ENCODE data around the gene SHF. TPM values are rescaled to one million over a fixed set of nuclear protein-coding genes. Genes with fewer than 3 reads are reported as not detected.

The SHF gene
- total RNA-seq, 1 experiment from 2014 or later: 2.0 TPM

DNA sequence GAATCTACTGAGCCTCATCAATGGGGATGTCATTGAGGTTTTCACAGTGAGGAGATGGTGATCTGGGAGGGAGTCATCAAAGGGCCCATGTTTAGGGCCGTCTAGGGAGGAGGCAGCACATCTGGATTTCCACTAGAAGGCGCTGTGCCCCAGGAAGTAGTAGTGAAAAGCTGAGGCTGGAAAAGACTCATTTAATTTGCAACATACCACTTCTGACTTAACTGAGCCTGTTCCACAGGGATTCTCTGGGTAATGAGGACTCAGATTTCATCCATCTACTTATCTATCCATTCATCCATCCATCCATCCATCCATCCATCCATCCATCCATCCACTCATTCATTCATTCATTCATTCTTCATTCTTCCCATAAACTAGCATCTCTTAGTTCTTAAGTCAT is 17.4 kb upstream of the SHF start:
- Histone ChIP-seq H3K36me3 (no peaks in the 10 kb centered on the region), H3K4me1 (replicated peaks) (no peaks in the 10 kb centered on the region), H3K27me3 (replicated peaks) (no peaks in the 10 kb centered on the region; the same call in 1 of the 2 replicates), H3K9me3 (replicated peaks) (no peaks in the 10 kb centered on the region), H3K4me3 (no peak overlapping the region), H3K27ac (no peak overlapping the region)
- DNase-seq (ENCODE audit: low read depth in 1 of 2, low spot score in 2 of 2): peak in 1 of 2 experiments; percentile 26

- Histone ChIP-seq H3K27ac (no peak overlapping the region), H3K9me3 (replicated peaks) (no peaks in the 10 kb centered on the region), H3K36me3 (no peaks in the 10 kb centered on the region), H3K4me3 (no peak overlapping the region), H3K4me1 (replicated peaks) (no peaks in the 10 kb centered on the region), H3K27me3 (replicated peaks) (no peaks in the 10 kb centered on the region; the same call in 1 of the 2 replicates)
- no peak for DNase-seq (ENCODE audit: low read depth in 1 of 2, low spot score in 2 of 2)
Observed at GRCh38 chr15:45203182-45203581, 15.4 kb upstream of the SHF start.

GRCh38 chr15:45201869-45202268 is 14.1 kb upstream of the SHF start:
- Histone ChIP-seq H3K27me3 (replicated peaks) (no peaks in the 10 kb centered on the region; the same call in 1 of the 2 replicates), H3K9me3 (replicated peaks) (no peaks in the 10 kb centered on the region), H3K27ac (no peak overlapping the region), H3K36me3 (no peaks in the 10 kb centered on the region), H3K4me3 (no peak overlapping the region), H3K4me1 (replicated peaks) (no peaks in the 10 kb centered on the region)
- no peak for DNase-seq (ENCODE audit: low read depth in 1 of 2, low spot score in 2 of 2)

DNA sequence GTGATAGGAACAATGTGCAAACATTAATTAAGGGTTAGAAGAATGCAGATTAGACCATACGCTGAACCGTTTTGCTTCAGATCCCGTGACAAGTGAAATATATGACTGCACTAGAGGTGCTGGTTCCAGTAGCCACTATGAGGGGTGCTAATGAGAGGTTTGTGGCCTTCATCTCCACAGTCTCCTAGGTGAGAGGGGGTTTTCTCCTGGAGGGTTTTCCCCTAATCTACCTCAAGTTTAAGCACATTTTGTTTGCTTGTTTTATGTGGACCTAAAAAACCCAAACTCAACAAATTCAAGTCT is 13.7 kb upstream of the SHF start:
- DNase-seq (ENCODE audit: low read depth in 1 of 2, low spot score in 2 of 2): no peak
- Histone ChIP-seq H3K4me1 (replicated peaks) (no peaks in the 10 kb centered on the region), H3K36me3 (no peaks in the 10 kb centered on the region), H3K27me3 (replicated peaks) (no peaks in the 10 kb centered on the region; the same call in 1 of the 2 replicates), H3K4me3 (peak overlapping the region; percentile 61; the same call in 1 of the 2 replicates), H3K27ac (no peak overlapping the region), H3K9me3 (replicated peaks) (no peaks in the 10 kb centered on the region)

GRCh38 chr15:45200799-45201556 is 13.2 kb upstream of the SHF start:
- no peaks in the 10 kb centered on the region for H3K36me3 ChIP-seq
- H3K27me3 ChIP-seq (replicated peaks): no peaks in the 10 kb centered on the region; the same call in 1 of the 2 replicates
- peak; percentile 86 to 93 for DNase-seq (ENCODE audit: low read depth in 1 of 2, low spot score in 2 of 2)
- no peaks in the 10 kb centered on the region for H3K4me1 ChIP-seq (replicated peaks)
- peak overlapping the region; percentile 75 for H3K27ac ChIP-seq
- H3K9me3 ChIP-seq (replicated peaks): no peaks in the 10 kb centered on the region
- H3K4me3 ChIP-seq: peak overlapping the region; percentile 61

GRCh38 chr15:45200001-45200798 is 12.4 kb upstream of the SHF start:
- no peaks in the 10 kb centered on the region for H3K27me3 ChIP-seq (replicated peaks)
- no peaks in the 10 kb centered on the region for H3K9me3 ChIP-seq (replicated peaks)
- DNase-seq (ENCODE audit: low read depth in 1 of 2, low spot score in 2 of 2): peak; percentile 91 to 97
- H3K4me1 ChIP-seq (replicated peaks): no peaks in the 10 kb centered on the region
- H3K4me3 ChIP-seq: peak overlapping the region; percentile 61
- peak overlapping the region; percentile 75 for H3K27ac ChIP-seq
- H3K36me3 ChIP-seq: no peaks in the 10 kb centered on the region

DNA sequence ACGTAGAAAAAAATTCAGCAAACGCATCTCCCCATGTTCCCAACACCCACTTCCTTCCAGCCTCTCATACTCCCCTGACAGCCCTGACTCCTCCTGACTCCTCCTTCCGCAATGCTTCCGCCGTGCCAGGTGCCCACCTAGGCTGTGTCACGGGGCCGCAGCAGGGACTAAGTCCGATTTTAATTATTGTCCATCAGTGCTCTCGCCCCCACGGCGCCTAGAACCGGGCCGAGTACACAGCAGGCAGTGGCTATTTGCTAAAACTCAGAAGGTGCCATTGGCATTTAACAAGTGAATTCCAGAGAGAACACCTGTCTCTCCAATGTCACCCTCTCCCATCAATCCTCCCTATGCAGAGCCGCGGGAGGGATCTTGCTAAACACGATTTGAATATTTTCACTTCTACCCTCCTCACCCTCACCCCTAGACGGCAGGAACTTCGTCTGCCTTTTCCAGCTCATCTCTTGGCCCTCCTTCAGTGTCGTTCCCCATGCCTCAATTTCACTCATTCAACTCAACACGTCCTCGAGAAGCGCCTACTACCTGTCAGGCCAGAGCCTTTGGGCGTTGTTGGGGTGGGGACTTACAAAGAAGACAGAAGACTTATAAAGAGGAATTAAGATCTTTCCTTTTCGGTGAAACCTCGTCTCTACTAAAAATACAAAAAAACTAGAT is 11.5 kb upstream of the SHF start:
- Histone ChIP-seq H3K27ac (no peak overlapping the region), H3K27me3 (replicated peaks) (no peaks in the 10 kb centered on the region), H3K4me3 (peak overlapping the region; percentile 61), H3K36me3 (no peaks in the 10 kb centered on the region), H3K4me1 (replicated peaks) (no peaks in the 10 kb centered on the region), H3K9me3 (replicated peaks) (no peaks in the 10 kb centered on the region)
- DNase-seq (ENCODE audit: low read depth in 1 of 2, low spot score in 2 of 2): peak in 1 of 2 experiments; percentile 45

DNA sequence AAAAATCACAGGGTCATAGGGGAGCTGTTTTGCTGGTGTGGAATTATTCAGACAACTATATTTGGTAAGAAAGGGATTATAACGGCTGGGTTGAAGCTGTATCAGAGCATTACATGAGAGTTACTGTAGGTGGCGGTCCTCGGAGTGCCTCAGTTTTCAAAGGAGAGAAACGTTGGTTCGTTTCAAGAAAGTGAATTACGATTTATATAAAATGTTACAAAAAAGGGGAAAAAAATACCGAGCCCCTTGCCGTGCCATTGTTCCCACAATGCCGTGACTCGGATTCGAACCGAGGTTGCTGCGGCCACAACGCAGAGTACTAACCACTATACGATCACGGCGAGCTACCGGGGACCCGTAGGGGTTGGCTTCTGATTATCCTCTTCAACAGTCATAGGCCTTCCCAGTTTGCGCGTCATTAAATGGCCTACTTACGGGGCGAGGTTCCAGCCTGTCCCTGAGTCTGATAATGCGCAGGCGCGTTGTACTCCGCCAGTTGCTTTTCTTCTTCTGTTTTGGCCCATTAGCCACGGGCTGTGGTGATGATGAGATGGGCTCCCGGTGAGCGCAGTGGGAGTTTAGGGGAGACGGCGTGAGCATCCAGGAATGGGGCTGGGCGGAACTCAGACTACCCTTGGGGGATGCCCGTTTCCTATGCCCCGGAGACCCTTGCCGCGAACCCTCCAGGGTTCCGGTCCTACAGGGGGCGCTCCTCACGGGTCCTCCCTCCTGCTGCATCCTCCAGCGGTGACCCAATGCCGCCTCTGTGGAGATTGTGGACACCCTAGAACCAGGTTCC is 10.8 kb upstream of the SHF start:
- DNase-seq (ENCODE audit: low read depth in 1 of 2, low spot score in 2 of 2): peak; percentile 88 to 99
- H3K36me3 ChIP-seq: no peaks in the 10 kb centered on the region

GRCh38 chr15:45197512-45197911 is 9.7 kb upstream of the SHF start:
- H3K4me3 ChIP-seq: no peak overlapping the region

More for the DNA sequence above, 10.8 kb upstream of the SHF start:
- H3K27ac ChIP-seq: peak overlapping the region; percentile 56
- no peaks in the 10 kb centered on the region for H3K9me3 ChIP-seq (replicated peaks)
- peak overlapping the region; percentile 61 for H3K4me3 ChIP-seq
- H3K27me3 ChIP-seq (replicated peaks): no peaks in the 10 kb centered on the region
- H3K4me1 ChIP-seq (replicated peaks): no peaks in the 10 kb centered on the region

GRCh38 chr15:45187578-45187893 is 230 bp downstream of the SHF start:
- peaks cover 4% of the 10 kb centered on the region; the same call in 1 of the 2 replicates for H3K27me3 ChIP-seq (replicated peaks)
- H3K27ac ChIP-seq: no peak overlapping the region
- DNase-seq (ENCODE audit: low read depth in 1 of 2, low spot score in 2 of 2): no peak
- H3K4me1 ChIP-seq (replicated peaks): peaks cover 6% of the 10 kb centered on the region
- no peaks in the 10 kb centered on the region for H3K36me3 ChIP-seq
- no peaks in the 10 kb centered on the region for H3K9me3 ChIP-seq (replicated peaks)
- peak overlapping the region; percentile 43 for H3K4me3 ChIP-seq

More at GRCh38 chr15:45197512-45197911, 9.7 kb upstream of the SHF start:
- H3K27me3 ChIP-seq (replicated peaks): no peaks in the 10 kb centered on the region
- H3K9me3 ChIP-seq (replicated peaks): no peaks in the 10 kb centered on the region
- H3K4me1 ChIP-seq (replicated peaks): no peaks in the 10 kb centered on the region
- H3K36me3 ChIP-seq: no peaks in the 10 kb centered on the region
- no peak overlapping the region for H3K27ac ChIP-seq
- no peak for DNase-seq (ENCODE audit: low read depth in 1 of 2, low spot score in 2 of 2)

DNA sequence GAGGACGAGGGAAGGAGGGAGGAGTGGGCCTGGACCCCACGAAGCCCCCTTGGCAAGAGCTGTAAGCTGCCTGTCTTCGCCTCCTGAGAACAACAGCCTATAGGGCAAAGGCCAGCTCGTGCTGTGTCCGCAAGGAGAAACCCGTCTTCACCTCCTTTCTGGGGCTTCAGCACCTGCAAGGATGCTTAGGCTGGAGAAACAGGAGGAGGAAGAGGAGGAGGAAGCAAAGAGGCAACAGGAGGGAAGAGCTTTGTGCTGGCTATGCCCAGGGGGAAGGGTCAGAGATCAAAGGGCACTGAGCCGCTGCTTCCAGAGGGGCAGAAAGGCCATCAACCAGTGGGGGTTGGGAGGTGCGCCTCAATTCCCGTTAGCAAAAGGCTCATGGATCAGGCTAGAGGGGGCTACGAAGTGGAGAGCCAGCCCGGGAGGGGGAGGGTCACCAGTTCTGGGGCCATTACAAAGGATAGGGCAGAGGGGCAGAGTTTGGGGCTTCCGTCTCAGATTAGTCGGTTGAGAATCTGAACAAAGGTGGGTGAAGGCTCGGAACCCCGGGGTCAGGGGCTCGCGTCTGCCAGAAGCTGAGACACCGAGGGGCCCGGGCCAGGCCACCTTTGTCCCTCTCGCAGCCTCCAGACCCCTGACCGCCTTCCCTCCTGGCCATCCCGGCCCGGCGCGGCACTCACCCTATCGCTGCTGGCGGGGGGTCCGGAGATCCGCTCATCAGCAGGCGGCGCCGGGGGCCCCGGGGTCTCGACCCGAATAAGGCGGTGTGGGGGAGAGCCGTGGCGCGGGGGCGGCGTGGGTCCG is 792 bp downstream of the SHF start:
- no peak for DNase-seq (ENCODE audit: low read depth in 1 of 2, low spot score in 2 of 2)
- peak overlapping the region; percentile 43; the same call in 1 of the 2 replicates for H3K4me3 ChIP-seq
- H3K36me3 ChIP-seq: no peaks in the 10 kb centered on the region
- H3K4me1 ChIP-seq (replicated peaks): peaks cover 6% of the 10 kb centered on the region
- H3K27me3 ChIP-seq (replicated peaks): peaks cover 4% of the 10 kb centered on the region; the same call in 1 of the 2 replicates
- no peaks in the 10 kb centered on the region for H3K9me3 ChIP-seq (replicated peaks)
- H3K27ac ChIP-seq: no peak overlapping the region

DNA sequence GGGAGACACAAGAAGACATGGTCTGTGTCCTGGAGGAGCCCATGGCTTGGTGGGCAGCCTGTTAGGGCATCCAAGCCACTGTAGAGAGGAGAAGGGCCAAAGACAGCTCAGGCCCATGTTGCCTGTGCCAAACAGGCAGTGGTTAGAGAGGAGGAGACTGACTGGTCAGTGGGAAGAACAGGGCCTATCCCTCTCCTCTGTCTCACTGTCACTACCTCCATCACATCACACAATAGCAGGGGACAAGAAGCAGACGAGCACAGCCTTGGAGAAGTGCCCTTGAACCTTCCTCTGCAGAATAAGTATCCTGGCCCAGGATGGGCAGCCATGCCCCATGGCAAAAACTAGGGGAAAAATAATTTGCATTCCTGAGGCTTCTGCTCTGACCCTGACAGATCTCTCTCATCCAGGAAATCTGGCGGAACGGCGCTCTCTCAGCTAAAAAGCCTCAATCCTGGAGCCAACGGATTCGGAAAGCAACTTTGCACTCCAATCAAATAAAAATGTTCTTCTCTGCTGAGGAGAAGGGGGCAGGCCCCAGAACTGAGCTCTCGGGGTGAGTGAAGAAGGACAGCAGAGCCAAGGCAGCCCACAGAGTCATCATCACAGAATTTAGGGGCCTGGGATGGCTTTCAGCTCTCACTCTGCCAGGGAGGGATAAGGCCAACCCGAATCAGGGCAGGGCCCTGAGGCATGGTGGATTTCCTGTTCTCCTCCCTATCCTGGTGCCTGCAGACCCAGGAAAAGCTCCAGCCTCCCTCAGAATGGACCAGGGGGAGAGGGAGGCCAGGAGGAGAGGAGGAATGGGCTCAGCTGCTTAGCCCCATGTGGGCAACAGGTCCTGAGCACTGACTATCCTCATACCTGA is 1.6 kb downstream of the SHF start:
- no peak overlapping the region for H3K4me3 ChIP-seq
- H3K4me1 ChIP-seq (replicated peaks): peaks cover 6% of the 10 kb centered on the region
- peaks cover 4% of the 10 kb centered on the region; the same call in 1 of the 2 replicates for H3K27me3 ChIP-seq (replicated peaks)
- no peak for DNase-seq (ENCODE audit: low read depth in 1 of 2, low spot score in 2 of 2)
- no peaks in the 10 kb centered on the region for H3K9me3 ChIP-seq (replicated peaks)
- H3K27ac ChIP-seq: no peak overlapping the region
- no peaks in the 10 kb centered on the region for H3K36me3 ChIP-seq
